IMR-90 (cell line): ENCODE data around the gene MAP1LC3C. TPM values are rescaled to one million over a fixed set of nuclear protein-coding genes. Genes with fewer than 3 reads are reported as not detected.

Experiments used
- ATAC-seq: fragments of 200-7000 bp; cut with Tn5 transposase; 2 replicates; pipeline ENCODE4 v1.9.1; 2020; ENCODE audit warnings: low read depth, mild to moderate bottlenecking, moderate library complexity
- BruUV-seq: library from RNA; stranded (reverse); fragments of 400-500 nt; replicated peaks from 2 replicates; lab custom pipeline; 2021; lab: Mats Ljungman, UMichigan
- CTCF ChIA-PET: fragments of 300-600 bp; formaldehyde crosslinking; extraction: SDS; loops from one replicate; lab custom pipeline; 2021; ENCODE audit warnings: antibody characterized with exemption; lab: Yijun Ruan, JAX
- POLR2A ChIA-PET: fragments of 300-600 bp; sonication (Branson Sonifier 250); formaldehyde crosslinking; loops from one replicate; lab custom pipeline; 2022; ENCODE audit warnings: antibody characterized with exemption; ENCODE audit not compliant: unreplicated experiment; lab: Charles Lee
- DNase-seq: peaks from one replicate; pipeline ENCODE4 v3.0.0; 2013
- H2AFZ ChIP-seq: replicated peaks from 2 replicates; pipeline ENCODE3; 2013; ENCODE audit warnings: low read length, mild to moderate bottlenecking; ENCODE audit not compliant: poor library complexity
- H2AK5ac ChIP-seq: 2 replicates; pipeline ENCODE4 v1.6.1; 2013; ENCODE audit warnings: low read depth, low read length, inconsistent platforms
- H2AK9ac ChIP-seq: replicated peaks from 2 replicates; pipeline ENCODE3; 2013; ENCODE audit warnings: mild to moderate bottlenecking, low read depth, low read length, moderate library complexity; ENCODE audit not compliant: poor library complexity
- H2BK120ac ChIP-seq: 2 replicates; pipeline ENCODE4 v1.6.1; 2013; ENCODE audit warnings: low read depth, low read length, inconsistent platforms
- H2BK15ac ChIP-seq: 3 replicates; pipeline ENCODE4 v1.6.1; 2013; ENCODE audit warnings: low read depth, low read length, inconsistent platforms
- H2BK20ac ChIP-seq: 2 replicates; pipeline ENCODE4 v1.6.1; 2013; ENCODE audit warnings: low read depth, mild to moderate bottlenecking, inconsistent platforms, low read length, moderate library complexity
- H2BK5ac ChIP-seq: 2 replicates; pipeline ENCODE4 v1.6.1; 2013; ENCODE audit warnings: mild to moderate bottlenecking, low read depth, low read length, inconsistent platforms; ENCODE audit not compliant: poor library complexity, severe bottlenecking
- H3K14ac ChIP-seq: replicated peaks from 2 replicates; pipeline ENCODE4 v1.6.1; 2013; ENCODE audit warnings: low read depth, low read length, inconsistent platforms
- H3K18ac ChIP-seq: 2 replicates; pipeline ENCODE4 v1.6.1; 2013; ENCODE audit warnings: low read depth, low read length, control low read depth
- H3K23ac ChIP-seq: 2 replicates; pipeline ENCODE4 v1.6.1; 2013; ENCODE audit warnings: low read depth, low read length, inconsistent platforms
- H3K27ac ChIP-seq: 2 replicates; pipeline ENCODE4 v1.5.1; 2013; ENCODE audit warnings: mild to moderate bottlenecking, control low read depth, low read length; ENCODE audit not compliant: insufficient read depth
- H3K27me3 ChIP-seq: 2 replicates; pipeline ENCODE4 v1.6.1; 2013; ENCODE audit warnings: low read length; ENCODE audit not compliant: control insufficient read depth, insufficient read depth
- H3K36me3 ChIP-seq: 2 replicates; pipeline ENCODE4 v1.6.1; 2013; ENCODE audit warnings: low read length, mixed read lengths; ENCODE audit not compliant: control insufficient read depth, insufficient read depth
- H3K4ac ChIP-seq: 2 replicates; pipeline ENCODE4 v1.6.1; 2013; ENCODE audit warnings: low read depth, low read length, inconsistent platforms
- H3K4me1 ChIP-seq: 2 replicates; pipeline ENCODE4 v1.6.1; 2013; ENCODE audit warnings: low read length, mixed read lengths; ENCODE audit not compliant: control insufficient read depth, insufficient read depth
- H3K4me2 ChIP-seq: 2 replicates; pipeline ENCODE4 v1.6.1; 2013; ENCODE audit warnings: low read depth, mild to moderate bottlenecking, control low read depth, low read length, moderate library complexity
- H3K4me3 ChIP-seq: 2 replicates; pipeline ENCODE4 v1.5.1; 2013; ENCODE audit warnings: low read depth, mild to moderate bottlenecking, control low read depth, low read length, moderate library complexity; ENCODE audit not compliant: insufficient read depth
- H3K56ac ChIP-seq: 2 replicates; pipeline ENCODE4 v1.6.1; 2013; ENCODE audit warnings: low read length, inconsistent platforms; ENCODE audit not compliant: insufficient read depth; ENCODE audit errors: extremely low read depth
- H3K79me1 ChIP-seq, 2 experiments: 2 replicates each; pipeline ENCODE4 v1.6.1; 2013; ENCODE audit warnings: low read length in 2 of 2, inconsistent platforms in 1 of 2, low read depth in 1 of 2
- H3K9ac ChIP-seq: 2 replicates; pipeline ENCODE4 v1.6.1; 2013; ENCODE audit warnings: low read depth, low read length, control low read depth
- H3K9me1 ChIP-seq: 2 replicates; pipeline ENCODE4 v1.6.1; 2013; ENCODE audit warnings: low read length, inconsistent platforms; ENCODE audit not compliant: insufficient read depth
- H3K9me3 ChIP-seq: 2 replicates; pipeline ENCODE4 v1.6.1; 2013; ENCODE audit warnings: low read length; ENCODE audit not compliant: control insufficient read depth, insufficient read depth
- H4K20me1 ChIP-seq: 2 replicates; pipeline ENCODE4 v1.6.1; 2013; ENCODE audit warnings: low read length, inconsistent platforms; ENCODE audit not compliant: insufficient read depth
- H4K5ac ChIP-seq: 2 replicates; pipeline ENCODE4 v1.6.1; 2013; ENCODE audit warnings: mild to moderate bottlenecking, low read depth, low read length, control low read depth
- H4K8ac ChIP-seq, 2 experiments: 2 replicates each; pipeline ENCODE4 v1.6.1; 2013; ENCODE audit warnings: low read depth in 2 of 2, low read length in 2 of 2, control low read depth in 1 of 2, inconsistent platforms in 1 of 2
- H4K91ac ChIP-seq: 2 replicates; pipeline ENCODE4 v1.6.1; 2013; ENCODE audit warnings: low read depth, low read length, inconsistent platforms; ENCODE audit not compliant: insufficient read depth
- BHLHE40 ChIP-seq: fragments of 150-350 bp; IDR thresholded peaks from 2 replicates; pipeline ENCODE4 v1.6.1; 2016; ENCODE audit warnings: mild to moderate bottlenecking, low read depth, low read length
- CEBPB ChIP-seq: IDR thresholded peaks from 2 replicates; pipeline ENCODE4 v1.6.1; 2012; ENCODE audit warnings: low read depth, low read length, improper control_type of control experiment
- CHD1 ChIP-seq: IDR thresholded peaks from 2 replicates; pipeline ENCODE4 v1.6.1; 2012; ENCODE audit warnings: low read depth, low read length, improper control_type of control experiment
- CTCF ChIP-seq: conservative IDR thresholded peaks from 2 replicates; pipeline ENCODE4 v1.5.1; 2012; ENCODE audit warnings: mild to moderate bottlenecking, low read depth, low read length, improper control_type of control experiment
- ELK1 ChIP-seq: fragments of 150-350 bp; IDR thresholded peaks from 2 replicates; pipeline ENCODE4 v1.6.1; 2016; ENCODE audit warnings: low read depth, mild to moderate bottlenecking, low read length, moderate library complexity, borderline replicate concordance
- FOS ChIP-seq: fragments of 150-350 bp; IDR thresholded peaks from 2 replicates; pipeline ENCODE4 v1.6.1; 2016; ENCODE audit warnings: low read depth, low read length
- MAFK ChIP-seq: IDR thresholded peaks from 2 replicates; pipeline ENCODE4 v1.6.1; 2012; ENCODE audit warnings: low read depth, low read length, improper control_type of control experiment
- MAZ ChIP-seq: IDR thresholded peaks from 2 replicates; pipeline ENCODE4 v1.6.1; 2012; ENCODE audit warnings: low read depth, mild to moderate bottlenecking, low read length, improper control_type of control experiment, moderate library complexity, borderline replicate concordance
- MXI1 ChIP-seq: IDR thresholded peaks from 2 replicates; pipeline ENCODE4 v1.6.1; 2012; ENCODE audit warnings: low read depth, mild to moderate bottlenecking, low read length, moderate library complexity, borderline replicate concordance
- NFE2L2 ChIP-seq: fragments of 150-350 bp; IDR thresholded peaks from 2 replicates; pipeline ENCODE4 v1.6.1; 2016; ENCODE audit warnings: low read depth, mild to moderate bottlenecking, low read length
- POLR2A ChIP-seq: IDR thresholded peaks from 2 replicates; pipeline ENCODE4 v1.6.1; 2012; ENCODE audit warnings: mild to moderate bottlenecking, low read depth, low read length
- RAD21 ChIP-seq: IDR thresholded peaks from 2 replicates; pipeline ENCODE4 v1.6.1; 2012; ENCODE audit warnings: low read length, improper control_type of control experiment
- RCOR1 ChIP-seq: IDR thresholded peaks from 2 replicates; pipeline ENCODE4 v1.6.1; 2012; ENCODE audit warnings: mild to moderate bottlenecking, low read length, improper control_type of control experiment; ENCODE audit not compliant: insufficient replicate concordance
- RFX5 ChIP-seq: IDR thresholded peaks from 2 replicates; pipeline ENCODE4 v1.8.0; 2012; ENCODE audit warnings: low read depth, mild to moderate bottlenecking, low read length, moderate library complexity
- SMC3 ChIP-seq: fragments of 150-350 bp; IDR thresholded peaks from 2 replicates; pipeline ENCODE4 v1.6.1; 2016; ENCODE audit warnings: low read depth, mild to moderate bottlenecking, antibody characterized with exemption, low read length, moderate library complexity
- USF2 ChIP-seq: fragments of 150-350 bp; IDR thresholded peaks from 2 replicates; pipeline ENCODE4 v1.6.1; 2017; ENCODE audit warnings: mild to moderate bottlenecking, antibody characterized with exemption, low read length, low read depth
- WGBS, 2 experiments: methylation state at CpG; one replicate each; pipeline versions ENCODE4 v1.1.5 to v1.1.7; 2013; ENCODE audit warnings: missing lambda C conversion rate in 2 of 2; ENCODE audit not compliant: insufficient read length in 1 of 2; ENCODE audit errors: extremely low coverage in 2 of 2; 5-methylcytosine and 5-hydroxymethylcytosine counted together
- dilution Hi-C: fragments of 300-500 bp; cut with HindIII; formaldehyde crosslinking; loops from one replicate; pipeline ENCODE4 v1.14.3; 2018; ENCODE audit warnings: low sequenced_read_pairs; ENCODE audit not compliant: unreplicated experiment
- in situ Hi-C: fragments of 300-500 bp; cut with MboI; formaldehyde crosslinking; loops from 3 replicates; pipeline ENCODE4 v1.14.3; 2019; ENCODE audit warnings: low sequenced_read_pairs, inconsistent platforms, mixed read lengths
- intact Hi-C: fragments of 100-400 bp; cut with micrococcal nuclease; formaldehyde crosslinking; loops from 2 replicates; pipeline ENCODE4 v1.10.0; 2022
- polyA plus RNA-seq, 3 experiments: library from polyadenylated mRNA; depleted of rRNA; stranded (reverse); fragments of >200 nt; gene quantifications; 2 replicates each; pipeline ENCODE4 v1.2.3, GENCODE V29; 2012; ENCODE audit warnings: low replicate concordance in 1 of 3
- total RNA-seq: library from RNA; depleted of rRNA; stranded (reverse); fragments of >200 nt; gene quantifications from 2 replicates; pipeline ENCODE4 v1.2.3, GENCODE V29; 2012

Gene MAP1LC3C
- total and polyA plus RNA-seq, 2 of the 4 experiments (the other 2 are of a cell fraction), result under 0.01 TPM; not detected in 1

- Histone ChIP-seq H3K27ac (no peak overlapping the region), H2AK9ac (no peak overlapping the region), H2AK5ac (no peak overlapping the region), H3K9ac (no peak overlapping the region), H2BK120ac (no peak overlapping the region), H3K79me1 (no peaks in the 10 kb centered on the region), H3K4me1 (no peaks in the 10 kb centered on the region), H3K18ac (no peak overlapping the region), H3K23ac (no peak overlapping the region), H3K4me3 (no peak overlapping the region), H3K4ac (no peak overlapping the region), H4K8ac (no peak overlapping the region), H4K5ac (no peak overlapping the region), H3K9me3 (no peaks in the 10 kb centered on the region), H3K14ac (no peak overlapping the region), H2BK15ac (no peak overlapping the region), H4K91ac (no peak overlapping the region), H2AFZ (no peak overlapping the region), H2BK20ac (no peak overlapping the region), H4K20me1 (no peaks in the 10 kb centered on the region), H3K4me2 (no peak overlapping the region), H3K36me3 (no peaks in the 10 kb centered on the region), H2BK5ac (no peak overlapping the region), H3K9me1 (no peaks in the 10 kb centered on the region), H3K56ac (no peak overlapping the region), H3K27me3 (no peaks in the 10 kb centered on the region)
- intact Hi-C loops, result no loop called here
- no peak for DNase-seq
- no peak for ATAC-seq
- TF ChIP-seq MXI1 (no peak), CHD1 (no peak), RCOR1 (no peak), MAFK (no peak), FOS (no peak), SMC3 (no peak), USF2 (no peak), MAZ (no peak), CEBPB (no peak), ELK1 (no peak), BHLHE40 (no peak), CTCF (no peak), RFX5 (no peak), POLR2A (no peak), NFE2L2 (no peak), RAD21 (no peak)
- BruUV-seq, result no TSS peak
- WGBS, 2 experiments, result no CpG with 5 or more reads among the region's 6 CpGs
- in situ Hi-C loops, result no loop called here
- dilution Hi-C loops, result no loop called here
- POLR2A ChIA-PET, result no interaction called here
- CTCF ChIA-PET, result no interaction called here
Observed at GRCh38 chr1:242023805-242024204, 24.9 kb upstream of the MAP1LC3C start.
